Measurements from ENCODE around the gene DNAJB6.

DNAJB6 gene

GRCh38 chr7:157336383-157337315 lies at the start of gene DNAJB6:
Gene DNAJB6 (plus strand): TSS chr7:157337004. CDS start chr7:157358573, 21,569 bp downstream.
- DNase-seq: peak; percentile 87

GRCh38 chr7:157291404-157292080 lies 45.3 kb upstream of the DNAJB6 start:
- no peak for DNase-seq

- DNase-seq: no peak
Measured at GRCh38 chr7:157292258-157292657, 44.5 kb upstream of the DNAJB6 start.

GRCh38 chr7:157292770-157293412 lies 43.9 kb upstream of the DNAJB6 start:
- DNase-seq: no peak

- no peak for DNase-seq
Measured at GRCh38 chr7:157293413-157293788, 43.4 kb upstream of the DNAJB6 start.

GRCh38 chr7:157294773-157295172 lies 42.0 kb upstream of the DNAJB6 start:
- no peak for DNase-seq

GRCh38 chr7:157295338-157295737 lies 41.5 kb upstream of the DNAJB6 start:
- DNase-seq: no peak

- no peak for DNase-seq
Measured at GRCh38 chr7:157297185-157297584, 39.6 kb upstream of the DNAJB6 start.

GRCh38 chr7:157299317-157299612 lies 37.5 kb upstream of the DNAJB6 start:
- no peak for DNase-seq

GRCh38 chr7:157299613-157300368 lies 37.0 kb upstream of the DNAJB6 start:
- no peak for DNase-seq

GRCh38 chr7:157300369-157300825 lies 36.4 kb upstream of the DNAJB6 start:
- no peak for DNase-seq

- DNase-seq: no peak
Measured at GRCh38 chr7:157301610-157302120, 35.1 kb upstream of the DNAJB6 start.

- no peak for DNase-seq
Measured at GRCh38 chr7:157306846-157307838, 29.7 kb upstream of the DNAJB6 start.

GRCh38 chr7:157309988-157310668 lies 26.7 kb upstream of the DNAJB6 start:
- peak; percentile 97 for DNase-seq

- no peak for DNase-seq
Measured at GRCh38 chr7:157310676-157311185, 26.1 kb upstream of the DNAJB6 start.

- no peak for DNase-seq
Measured at GRCh38 chr7:157312941-157313340, 23.9 kb upstream of the DNAJB6 start.

- no peak for DNase-seq
Measured at GRCh38 chr7:157313645-157314044, 23.2 kb upstream of the DNAJB6 start.

GRCh38 chr7:157318015-157318706 lies 18.6 kb upstream of the DNAJB6 start:
- DNase-seq: no peak

- no peak for DNase-seq
Measured at GRCh38 chr7:157320608-157320980, 16.2 kb upstream of the DNAJB6 start.

- DNase-seq: no peak
Measured at GRCh38 chr7:157323401-157323800, 13.4 kb upstream of the DNAJB6 start.

Data from HCEC 1CT (cell line).